ENCODE data around the gene ARL14EP. TPM values are rescaled to one million over a fixed set of nuclear protein-coding genes. Genes with fewer than 3 reads are reported as not detected.

The ARL14EP gene
- total and polyA plus RNA-seq, 2 donors (not counting 3 experiments of a cell fraction or from before 2014, with no cell fraction given), result 9.6 to 16.7 TPM

- Histone ChIP-seq H3K79me2 (ENCODE audit: control insufficient read depth, insufficient read depth, low read length) (no peaks in the 10 kb centered on the region), H2AFZ (ENCODE audit: low read depth, low read length) (no peak overlapping the region), H3K36me3 (ENCODE audit: control insufficient read depth in 2 of 2, extremely low read depth in 1 of 2, insufficient read depth in 2 of 2, low read length in 2 of 2) (no peaks in the 10 kb centered on the region), H3K9ac (replicated peaks; ENCODE audit: extremely low read depth, insufficient read depth, low read length) (no peak overlapping the region), H3K9me1 (replicated peaks; ENCODE audit: control insufficient read depth, extremely low read depth, insufficient read depth, low read length) (no peaks in the 10 kb centered on the region), H3K4me3 (replicated peaks in 1 of 3; ENCODE audit: insufficient read depth in 1 of 3, low read depth in 1 of 3, low read length in 3 of 3) (no peak overlapping the region), H3K4me2 (ENCODE audit: insufficient read depth, low read length) (no peak overlapping the region), H3K4me1 (ENCODE audit: control insufficient read depth, extremely low read depth, insufficient read depth, low read length) (no peaks in the 10 kb centered on the region), H3K27ac (ENCODE audit: insufficient read depth, low read depth, low read length) (no peak overlapping the region), H4K20me1 (replicated peaks; ENCODE audit: control insufficient read depth, extremely low read depth, insufficient read depth, low read length) (no peaks in the 10 kb centered on the region), H3K27me3 (ENCODE audit: control insufficient read depth in 2 of 2, insufficient read depth in 2 of 2, low read length in 2 of 2) (no peaks in the 10 kb centered on the region), H3K9me3 (replicated peaks; ENCODE audit: control insufficient read depth, insufficient read depth, low read length) (no peaks in the 10 kb centered on the region)
- dilution Hi-C loops (cut with MboI; ENCODE audit: extremely low pct_ligation_motif_present, low sequenced_read_pairs) (no loop called here), intact Hi-C loops (cut with micrococcal nuclease) (no loop called here)
- CTCF ChIA-PET, result no interaction called here
- DNase-seq (ENCODE audit: low read depth, low spot score) (no peak), FAIRE-seq (no peak)
- BruUV-seq (replicated peaks), result no TSS peak
- POLR2A ChIA-PET, result no interaction called here
- TF ChIP-seq JUN (IDR thresholded peaks at IDR 0.05; ENCODE audit: borderline replicate concordance, insufficient read depth, insufficient read length, low read depth) (no peak), MYC (IDR thresholded peaks at IDR 0.05; ENCODE audit: low read depth, low read length) (no peak), CTCF (IDR thresholded peaks at IDR 0.05; ENCODE audit: extremely low read depth in 1 of 2, insufficient read depth in 1 of 2, low read depth in 1 of 2, low read length in 2 of 2) (no peak), MAX (IDR thresholded peaks at IDR 0.05; ENCODE audit: insufficient read depth, insufficient read length) (no peak)
Measured at GRCh38 chr11:30277176-30277575, 45.7 kb upstream of the ARL14EP start.

- Histone ChIP-seq H3K4me1 (ENCODE audit: control insufficient read depth, extremely low read depth, insufficient read depth, low read length) (no peaks in the 10 kb centered on the region), H3K9me1 (replicated peaks; ENCODE audit: control insufficient read depth, extremely low read depth, insufficient read depth, low read length) (no peaks in the 10 kb centered on the region), H3K27me3 (ENCODE audit: control insufficient read depth in 2 of 2, insufficient read depth in 2 of 2, low read length in 2 of 2) (no peaks in the 10 kb centered on the region), H3K27ac (ENCODE audit: insufficient read depth, low read depth, low read length) (no peak overlapping the region), H3K4me2 (ENCODE audit: insufficient read depth, low read length) (no peak overlapping the region), H2AFZ (ENCODE audit: low read depth, low read length) (no peak overlapping the region), H3K9me3 (replicated peaks; ENCODE audit: control insufficient read depth, insufficient read depth, low read length) (no peaks in the 10 kb centered on the region), H3K36me3 (ENCODE audit: control insufficient read depth in 2 of 2, extremely low read depth in 1 of 2, insufficient read depth in 2 of 2, low read length in 2 of 2) (no peaks in the 10 kb centered on the region), H3K4me3 (replicated peaks in 1 of 3; ENCODE audit: insufficient read depth in 1 of 3, low read depth in 1 of 3, low read length in 3 of 3) (no peak overlapping the region), H3K79me2 (ENCODE audit: control insufficient read depth, insufficient read depth, low read length) (no peaks in the 10 kb centered on the region), H4K20me1 (replicated peaks; ENCODE audit: control insufficient read depth, extremely low read depth, insufficient read depth, low read length) (no peaks in the 10 kb centered on the region), H3K9ac (replicated peaks; ENCODE audit: extremely low read depth, insufficient read depth, low read length) (no peak overlapping the region)
- intact Hi-C loops (cut with micrococcal nuclease), result no loop called here
- POLR2A ChIA-PET, result no interaction called here
- dilution Hi-C loops (cut with MboI; ENCODE audit: extremely low pct_ligation_motif_present, low sequenced_read_pairs), result no loop called here
- DNase-seq (ENCODE audit: low read depth, low spot score) (no peak), FAIRE-seq (no peak)
- CTCF ChIA-PET, result no interaction called here
- TF ChIP-seq FOS (IDR thresholded peaks at IDR 0.05; ENCODE audit: borderline replicate concordance, insufficient read depth, low read length) (no peak), JUN (IDR thresholded peaks at IDR 0.05; ENCODE audit: borderline replicate concordance, insufficient read depth, insufficient read length, low read depth) (no peak), MYC (IDR thresholded peaks at IDR 0.05; ENCODE audit: low read depth, low read length) (no peak), CTCF (IDR thresholded peaks at IDR 0.05; ENCODE audit: extremely low read depth in 1 of 2, insufficient read depth in 1 of 2, low read depth in 1 of 2, low read length in 2 of 2) (no peak), POLR2A (IDR thresholded peaks at IDR 0.05; ENCODE audit: low read depth, low read length) (no peak), POLR2AphosphoS5 (IDR thresholded peaks at IDR 0.05; ENCODE audit: insufficient read depth, low read depth, low read length) (no peak), MAX (IDR thresholded peaks at IDR 0.05; ENCODE audit: insufficient read depth, insufficient read length) (no peak), EZH2 (IDR thresholded peaks at IDR 0.05; ENCODE audit: borderline replicate concordance, low read depth, low read length, severe bottlenecking) (no peak), GATA2 (IDR thresholded peaks at IDR 0.05; ENCODE audit: insufficient read depth, insufficient read length, low read depth, low read length) (no peak)
- no TSS peak for BruUV-seq (replicated peaks)
Measured at GRCh38 chr11:30279796-30280195, 43.1 kb upstream of the ARL14EP start.
